A549 (cell line): Measurements from ENCODE around the gene FAM163B. TPM values are rescaled to one million over a fixed set of nuclear protein-coding genes. Genes with fewer than 3 reads are reported as not detected.

ENCODE experiments used
- ATAC-seq, 2 experiments: fragments of 200-7000 bp in 1 of 2; fragments of >200 bp in 1 of 2; cut with Nextera tagmentation in 1 of 2; cut with Tn5 transposase in 1 of 2; 3 replicates each; pipeline versions ENCODE4 v1.8.0 to v1.9.1; 2018 to 2020; ENCODE audit warnings: mild to moderate bottlenecking in 1 of 2, moderate library complexity in 1 of 2
- CTCF ChIA-PET: fragments of 300-600 bp; sonication (Branson Sonifier 250); formaldehyde crosslinking; extraction: SDS; loops from one replicate; lab custom pipeline; 2021; ENCODE audit warnings: antibody characterized with exemption, inconsistent platforms; lab: Yijun Ruan, JAX
- POLR2A ChIA-PET: fragments of 350-600 bp; formaldehyde crosslinking; extraction: SDS; loops from one replicate; lab custom pipeline; 2021; ENCODE audit warnings: antibody characterized with exemption, inconsistent platforms; lab: Yijun Ruan, JAX
- DNase-seq, 2 experiments: peaks; one replicate each; pipeline versions ENCODE4 v3.0.0 to v3.0.0-alpha.2; 2011 to 2016; ENCODE audit warnings: low read depth in 1 of 2, low spot score in 1 of 2
- FAIRE-seq: peaks from 2 replicates; lab custom pipeline; 2011; peaks lifted over from hg19 to GRCh38; lab: Jason Lieb, UNC
- H3K27ac ChIP-seq, 2 experiments: fragments of >200 bp; sonication (Bioruptor Twin); formaldehyde crosslinking; 3 replicates each; pipeline ENCODE4 v1.5.1; 2016 to 2017
- H3K4me1 ChIP-seq: fragments of >200 bp; sonication (Bioruptor Twin); formaldehyde crosslinking; 3 replicates; pipeline ENCODE4 v1.6.1; 2016
- H3K4me2 ChIP-seq: fragments of >200 bp; sonication (Bioruptor Twin); formaldehyde crosslinking; 3 replicates; pipeline ENCODE4 v1.6.1; 2016
- H3K4me3 ChIP-seq: fragments of >200 bp; sonication (Bioruptor Twin); formaldehyde crosslinking; 3 replicates; pipeline ENCODE4 v1.5.1; 2016
- H3K9me3 ChIP-seq: fragments of >200 bp; sonication (Bioruptor Twin); formaldehyde crosslinking; 3 replicates; pipeline ENCODE4 v1.6.1; 2016
- CBX8 ChIP-seq: fragments of 200-600 bp; sonication (generic); IDR thresholded peaks from 2 replicates; pipeline ENCODE4 v1.6.1; 2016
- CEBPB ChIP-seq, 2 experiments: fragments of >200 bp in 1 of 2; sonication (Bioruptor Twin) in 1 of 2; formaldehyde crosslinking in 1 of 2; IDR thresholded peaks; 2 replicates each; pipeline ENCODE4 v1.6.1; 2012 to 2016
- CHD4 ChIP-seq: fragments of 200-600 bp; sonication (generic); IDR thresholded peaks from 2 replicates; pipeline ENCODE4 v1.6.1; 2016; ENCODE audit warnings: antibody characterized with exemption, mild to moderate bottlenecking, borderline replicate concordance
- EHF ChIP-seq: fragments of 250-450 bp; sonication (Bioruptor Pico); IDR thresholded peaks from 2 replicates; pipeline ENCODE4 v1.5.0; 2020; ENCODE audit warnings: mild to moderate bottlenecking
- EHMT2 ChIP-seq: fragments of 200-600 bp; sonication (generic); IDR thresholded peaks from 2 replicates; pipeline ENCODE4 v1.6.1; 2016; ENCODE audit warnings: antibody characterized with exemption, low read depth, mild to moderate bottlenecking, moderate library complexity
- FOSL2 ChIP-seq, 2 experiments: fragments of 450-650 bp in 1 of 2; fragments of >200 bp in 1 of 2; sonication (Bioruptor Twin) in 1 of 2; formaldehyde crosslinking; IDR thresholded peaks; 2 replicates each; pipeline versions ENCODE4 v1.5.0 to v1.6.1; 2016 to 2020; ENCODE audit warnings: mild to moderate bottlenecking in 1 of 2, moderate library complexity in 1 of 2
- GATA3 ChIP-seq: IDR thresholded peaks from 2 replicates; pipeline ENCODE4 v1.6.1; 2012; ENCODE audit warnings: borderline replicate concordance
- JUNB ChIP-seq: fragments of >200 bp; sonication (Bioruptor Twin); formaldehyde crosslinking; IDR thresholded peaks from 2 replicates; pipeline ENCODE4 v1.6.1; 2016
- KDM5A ChIP-seq: fragments of 200-600 bp; sonication (generic); IDR thresholded peaks from 2 replicates; pipeline ENCODE4 v1.6.1; 2016; ENCODE audit warnings: antibody characterized with exemption, mild to moderate bottlenecking
- MYC ChIP-seq: IDR thresholded peaks from 2 replicates; pipeline ENCODE4 v1.6.1; 2012; ENCODE audit warnings: mild to moderate bottlenecking, inconsistent platforms, low read length, improper control_type of control experiment, borderline replicate concordance
- NFE2L2 ChIP-seq: fragments of 150-350 bp; conservative IDR thresholded peaks from 2 replicates; pipeline ENCODE4 v1.6.1; 2014; ENCODE audit warnings: low read length
- POLR2A ChIP-seq: IDR thresholded peaks from 2 replicates; pipeline ENCODE4 v1.6.1; 2012; ENCODE audit warnings: mild to moderate bottlenecking, low read length
- RAD21 ChIP-seq, 2 experiments: fragments of >200 bp in 1 of 2; sonication (Bioruptor Twin) in 1 of 2; formaldehyde crosslinking in 1 of 2; IDR thresholded peaks in 1 of 2; conservative IDR thresholded peaks in 1 of 2; 2 replicates in 1 of 2; 3 replicates in 1 of 2; pipeline ENCODE4 v1.6.1; 2012 to 2018; ENCODE audit warnings: inconsistent platforms in 1 of 2
- RCOR1 ChIP-seq: fragments of 150-350 bp; IDR thresholded peaks from 2 replicates; pipeline ENCODE4 v1.6.1; 2014; ENCODE audit warnings: antibody characterized with exemption, low read length, low read depth
- RFX5 ChIP-seq: fragments of 450-650 bp; IDR thresholded peaks from 2 replicates; pipeline ENCODE4 v1.7.1; 2014; ENCODE audit warnings: antibody characterized with exemption, mild to moderate bottlenecking, moderate library complexity
- SREBF2 ChIP-seq: fragments of 450-650 bp; IDR thresholded peaks from 2 replicates; pipeline ENCODE4 v1.6.1; 2014; ENCODE audit warnings: mild to moderate bottlenecking, moderate library complexity
- TP53 ChIP-seq: fragments of 250-450 bp; sonication (Bioruptor Pico); IDR thresholded peaks from 2 replicates; pipeline ENCODE4 v1.5.0; 2021; ENCODE audit warnings: mild to moderate bottlenecking, moderate library complexity
- ZC3H11A ChIP-seq: fragments of 450-650 bp; IDR thresholded peaks from 2 replicates; pipeline ENCODE4 v1.6.1; 2014; ENCODE audit warnings: antibody characterized with exemption, mild to moderate bottlenecking
- ZFP36 ChIP-seq: fragments of 450-650 bp; IDR thresholded peaks from 2 replicates; pipeline ENCODE4 v1.6.1; 2014; ENCODE audit warnings: borderline replicate concordance; ENCODE audit not compliant: partially characterized antibody
- WGBS: methylation state at CpG from one replicate; pipeline ENCODE4 v1.1.6; 2017; ENCODE audit errors: missing lambda C conversion rate; 5-methylcytosine and 5-hydroxymethylcytosine counted together
- polyA plus RNA-seq, 4 experiments: library from polyadenylated mRNA; depleted of rRNA in 3 of 4; stranded (reverse); fragments of >200 nt; fragmentation: RNase III in 1 of 4; extraction: RNeasy Plus Mini Kit Qiagen cat#74134 plus additional on column Dnase treatment in 1 of 4; gene quantifications; 2 replicates in 3 of 4; 3 replicates in 1 of 4; pipeline ENCODE4 v1.2.3, GENCODE V29; 2011 to 2017
- TF ChIP-seq, protein P1 (sequence below): fragments of 450-650 bp; IDR thresholded peaks from 2 replicates; pipeline ENCODE4 v1.6.1; 2014; ENCODE audit warnings: antibody characterized with exemption
- TF ChIP-seq, protein P2 (sequence below): fragments of 250-450 bp; sonication (Bioruptor Pico); IDR thresholded peaks from 2 replicates; pipeline ENCODE4 v1.5.0; 2021; ENCODE audit warnings: mild to moderate bottlenecking, moderate library complexity, borderline replicate concordance
- TF ChIP-seq, protein P3 (sequence below): IDR thresholded peaks from 2 replicates; pipeline ENCODE4 v1.6.1; 2012; ENCODE audit warnings: low read depth, borderline replicate concordance
- TF ChIP-seq, protein P4 (sequence below): fragments of 150-350 bp; IDR thresholded peaks from 2 replicates; pipeline ENCODE4 v1.6.1; 2014; ENCODE audit warnings: low read depth, mild to moderate bottlenecking, low read length

Gene FAM163B
- polyA plus RNA-seq, 2 of the 4 experiments (the other 2 are of a cell fraction): not detected

DNA sequence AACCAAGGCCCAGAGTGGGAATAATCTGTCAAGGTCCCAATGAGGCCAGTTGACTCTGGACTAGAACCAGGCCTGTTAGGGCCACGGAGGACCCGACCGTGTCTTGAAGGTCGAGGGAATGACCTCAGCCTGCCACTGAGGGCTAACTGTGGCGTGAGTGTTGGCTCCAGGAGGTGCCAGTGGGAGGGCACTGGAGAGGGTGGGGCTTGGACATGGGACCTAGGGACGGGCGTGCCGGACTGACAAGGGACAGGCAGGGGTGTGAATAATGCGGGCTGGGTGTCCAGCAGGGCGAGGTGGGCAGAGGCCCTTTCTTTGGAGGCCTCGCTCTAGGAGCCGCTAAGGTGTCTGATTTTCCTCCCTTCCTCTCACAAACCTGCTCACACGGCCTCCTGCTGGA lies 67.2 kb downstream of the FAM163B start:
- FAIRE-seq: no peak
- POLR2A ChIA-PET: no interaction called here

DNA sequence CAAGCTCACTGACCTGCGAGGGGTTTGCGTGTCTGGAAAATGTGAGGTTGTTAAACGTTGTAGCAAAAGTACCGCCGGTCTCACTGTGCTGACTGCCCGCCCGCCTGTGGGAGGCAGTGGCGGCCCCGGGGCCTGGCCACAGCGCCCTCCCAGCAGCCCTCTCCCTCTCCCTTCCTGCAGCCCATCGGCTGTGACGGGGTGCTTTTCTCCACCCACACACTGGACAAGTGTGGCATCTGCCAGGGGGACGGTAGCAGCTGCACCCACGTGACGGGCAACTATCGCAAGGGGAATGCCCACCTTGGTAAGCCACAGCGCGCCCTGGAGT lies 68.5 kb downstream of the FAM163B start:
- no peaks in the 10 kb centered on the region for H3K9me3 ChIP-seq
- no peak for ATAC-seq
- no peak for DNase-seq
- H3K4me2 ChIP-seq: no peak overlapping the region
- ChIA-PET POLR2A (interaction anchor here (0.5 kb wide), 1 partner anchor 182 kb away, joined by 3 read pairs; no protein-coding TSS in a partner anchor), CTCF (interaction anchor here (1.0 to 1.5 kb wide), 3 partner anchors 10 to 31 kb away, joined by 3 read pairs; no protein-coding TSS in a partner anchor)
- 80% methylated on average over 6 of the region's 18 CpGs for WGBS
- no peak overlapping the region for H3K4me3 ChIP-seq
- no peak overlapping the region for H3K27ac ChIP-seq
- no peak for FAIRE-seq
- H3K4me1 ChIP-seq: no peaks in the 10 kb centered on the region
- TF ChIP-seq RAD21 (conservative IDR thresholded peaks at IDR 0.05 in 1 of 2, IDR thresholded peaks at IDR 0.05 in 1 of 2) (no peak), MYC (no peak), KDM5A (no peak), ZC3H11A (no peak), CHD4 (no peak), POLR2A (no peak), GATA3 (no peak), EHMT2 (no peak), RFX5 (no peak), CEBPB (IDR thresholded peaks at IDR 0.05) (no peak), RCOR1 (no peak), TP53 (no peak), EHF (CRISPR knock-in tag) (no peak), ZFP36 (no peak), FOSL2 (IDR thresholded peaks at IDR 0.05) (no peak), FOSL2 (CRISPR knock-in tag; IDR thresholded peaks at IDR 0.05) (no peak), JUNB (no peak), SREBF2 (no peak)
- TF ChIP-seq, protein P1, sequence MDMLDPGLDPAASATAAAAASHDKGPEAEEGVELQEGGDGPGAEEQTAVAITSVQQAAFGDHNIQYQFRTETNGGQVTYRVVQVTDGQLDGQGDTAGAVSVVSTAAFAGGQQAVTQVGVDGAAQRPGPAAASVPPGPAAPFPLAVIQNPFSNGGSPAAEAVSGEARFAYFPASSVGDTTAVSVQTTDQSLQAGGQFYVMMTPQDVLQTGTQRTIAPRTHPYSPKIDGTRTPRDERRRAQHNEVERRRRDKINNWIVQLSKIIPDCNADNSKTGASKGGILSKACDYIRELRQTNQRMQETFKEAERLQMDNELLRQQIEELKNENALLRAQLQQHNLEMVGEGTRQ: no peak
- TF ChIP-seq, protein P2, sequence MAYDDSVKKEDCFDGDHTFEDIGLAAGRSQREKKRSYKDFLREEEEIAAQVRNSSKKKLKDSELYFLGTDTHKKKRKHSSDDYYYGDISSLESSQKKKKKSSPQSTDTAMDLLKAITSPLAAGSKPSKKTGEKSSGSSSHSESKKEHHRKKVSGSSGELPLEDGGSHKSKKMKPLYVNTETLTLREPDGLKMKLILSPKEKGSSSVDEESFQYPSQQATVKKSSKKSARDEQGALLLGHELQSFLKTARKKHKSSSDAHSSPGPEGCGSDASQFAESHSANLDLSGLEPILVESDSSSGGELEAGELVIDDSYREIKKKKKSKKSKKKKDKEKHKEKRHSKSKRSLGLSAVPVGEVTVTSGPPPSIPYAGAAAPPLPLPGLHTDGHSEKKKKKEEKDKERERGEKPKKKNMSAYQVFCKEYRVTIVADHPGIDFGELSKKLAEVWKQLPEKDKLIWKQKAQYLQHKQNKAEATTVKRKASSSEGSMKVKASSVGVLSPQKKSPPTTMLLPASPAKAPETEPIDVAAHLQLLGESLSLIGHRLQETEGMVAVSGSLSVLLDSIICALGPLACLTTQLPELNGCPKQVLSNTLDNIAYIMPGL: no peak
- TF ChIP-seq, protein P3, sequence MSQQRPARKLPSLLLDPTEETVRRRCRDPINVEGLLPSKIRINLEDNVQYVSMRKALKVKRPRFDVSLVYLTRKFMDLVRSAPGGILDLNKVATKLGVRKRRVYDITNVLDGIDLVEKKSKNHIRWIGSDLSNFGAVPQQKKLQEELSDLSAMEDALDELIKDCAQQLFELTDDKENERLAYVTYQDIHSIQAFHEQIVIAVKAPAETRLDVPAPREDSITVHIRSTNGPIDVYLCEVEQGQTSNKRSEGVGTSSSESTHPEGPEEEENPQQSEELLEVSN: no peak

More for the DNA sequence above, 67.2 kb downstream of the FAM163B start:
- CTCF ChIA-PET: interaction anchor here (0.6 kb wide), 1 partner anchor 542 kb away, joined by 5 read pairs; no protein-coding TSS in a partner anchor
- H3K9me3 ChIP-seq: no peaks in the 10 kb centered on the region
- TF ChIP-seq, protein P4, sequence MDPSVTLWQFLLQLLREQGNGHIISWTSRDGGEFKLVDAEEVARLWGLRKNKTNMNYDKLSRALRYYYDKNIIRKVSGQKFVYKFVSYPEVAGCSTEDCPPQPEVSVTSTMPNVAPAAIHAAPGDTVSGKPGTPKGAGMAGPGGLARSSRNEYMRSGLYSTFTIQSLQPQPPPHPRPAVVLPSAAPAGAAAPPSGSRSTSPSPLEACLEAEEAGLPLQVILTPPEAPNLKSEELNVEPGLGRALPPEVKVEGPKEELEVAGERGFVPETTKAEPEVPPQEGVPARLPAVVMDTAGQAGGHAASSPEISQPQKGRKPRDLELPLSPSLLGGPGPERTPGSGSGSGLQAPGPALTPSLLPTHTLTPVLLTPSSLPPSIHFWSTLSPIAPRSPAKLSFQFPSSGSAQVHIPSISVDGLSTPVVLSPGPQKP: no peak
- TF ChIP-seq NFE2L2 (no peak), CBX8 (no peak)
- no peak overlapping the region for H3K27ac ChIP-seq
- no peak overlapping the region for H3K4me3 ChIP-seq
- H3K4me2 ChIP-seq: no peak overlapping the region
- DNase-seq (no peak), ATAC-seq (no peak)
- WGBS: 62% methylated on average over 13 of the region's 13 CpGs
- H3K4me1 ChIP-seq: no peaks in the 10 kb centered on the region
